NCI-H446 treated with DMSO at 0.1 percent for 48 hours (cell line): Measurements from ENCODE around the gene PLEKHH1.
"Not testable (repeated sequence)": the region's sequence is repeated elsewhere in the genome, so short reads cannot be mapped to it uniquely, and the experiment has no call there.

Source experiments
- DNase-seq: peaks from one replicate; lab custom pipeline; 2025; lab: John Stamatoyannopoulos, UW

Gene PLEKHH1

GRCh38 chr14:67583711-67584644 lies 50.9 kb downstream of the PLEKHH1 start:
- DNase-seq, result no peak

DNA sequence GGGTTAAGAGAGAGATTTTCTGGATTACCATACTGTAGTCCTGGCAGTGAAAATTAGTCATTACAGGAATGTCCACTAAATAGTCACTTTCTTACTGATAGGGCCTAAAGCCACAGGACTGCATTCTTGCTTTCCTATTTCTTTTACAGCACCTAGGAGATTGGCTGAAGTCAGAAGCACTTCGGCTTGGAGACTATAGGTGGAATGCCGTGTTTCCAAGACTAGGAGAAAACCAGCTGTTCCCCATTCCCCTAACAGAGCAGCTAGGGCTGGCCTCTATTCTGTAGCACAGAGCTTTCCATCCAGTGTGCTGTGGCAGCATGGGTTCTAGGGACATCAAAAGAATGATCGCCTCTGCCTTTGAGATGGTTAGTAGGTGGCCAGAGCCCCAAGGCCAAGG lies 51.9 kb downstream of the PLEKHH1 start:
- DNase-seq, result no peak

- no peak for DNase-seq
Observed at GRCh38 chr14:67586369-67586768, 53.3 kb downstream of the PLEKHH1 start.

- no peak for DNase-seq
Observed at GRCh38 chr14:67589204-67589770, 56.2 kb downstream of the PLEKHH1 start.

DNA sequence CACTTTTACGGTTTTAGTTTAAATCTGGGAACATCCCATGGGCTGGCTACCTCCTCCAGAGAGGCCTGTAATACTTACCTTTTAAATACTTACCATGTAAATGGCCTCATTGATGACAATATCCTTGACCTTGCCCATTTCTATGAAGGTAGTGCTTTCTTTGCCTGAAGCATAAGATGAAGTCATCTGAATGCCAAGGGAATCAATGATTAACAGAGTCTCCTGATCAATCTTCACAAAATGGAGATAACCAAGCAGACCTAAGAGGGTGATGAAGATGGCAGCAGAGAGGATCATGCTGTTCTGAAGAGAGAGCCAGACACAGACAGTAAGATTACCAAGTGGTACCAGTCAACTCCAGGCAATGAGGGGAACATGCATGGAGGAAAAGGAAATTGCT lies 60.6 kb downstream of the PLEKHH1 start:
- DNase-seq, result not testable (repeated sequence)

GRCh38 chr14:67595392-67595791 lies 62.3 kb downstream of the PLEKHH1 start:
- DNase-seq, result no peak

- DNase-seq, result peak; percentile 59
Observed at GRCh38 chr14:67599698-67600561, 66.8 kb downstream of the PLEKHH1 start, which contains the start of gene PIGH. TSS of gene PIGH (minus strand) at chr14:67600268. CDS start at chr14:67600203, 65 bp downstream.

DNA sequence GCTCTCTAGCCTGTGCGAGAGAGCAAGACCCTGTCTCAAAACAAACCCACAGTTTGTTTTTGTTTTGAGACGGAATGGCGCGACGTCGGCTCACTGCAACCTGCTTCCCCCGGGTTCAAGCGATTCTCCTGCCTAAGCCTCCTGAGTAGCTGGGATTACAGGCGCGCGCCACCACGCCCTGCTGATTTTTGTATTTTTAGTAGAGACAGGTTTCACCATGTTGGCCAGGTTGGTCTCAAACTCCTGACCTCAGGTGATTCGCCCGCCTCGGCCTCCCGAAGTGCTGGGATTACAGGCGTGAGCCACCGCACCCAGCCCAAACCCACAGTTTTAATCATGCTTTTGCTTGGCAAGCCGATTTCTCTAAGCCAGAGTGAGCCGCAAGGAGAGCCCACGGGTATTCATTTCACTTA lies 67.5 kb downstream of the PLEKHH1 start:
- not testable (repeated sequence) for DNase-seq

GRCh38 chr14:67602076-67602475 lies 69.0 kb downstream of the PLEKHH1 start:
- no peak for DNase-seq

DNA sequence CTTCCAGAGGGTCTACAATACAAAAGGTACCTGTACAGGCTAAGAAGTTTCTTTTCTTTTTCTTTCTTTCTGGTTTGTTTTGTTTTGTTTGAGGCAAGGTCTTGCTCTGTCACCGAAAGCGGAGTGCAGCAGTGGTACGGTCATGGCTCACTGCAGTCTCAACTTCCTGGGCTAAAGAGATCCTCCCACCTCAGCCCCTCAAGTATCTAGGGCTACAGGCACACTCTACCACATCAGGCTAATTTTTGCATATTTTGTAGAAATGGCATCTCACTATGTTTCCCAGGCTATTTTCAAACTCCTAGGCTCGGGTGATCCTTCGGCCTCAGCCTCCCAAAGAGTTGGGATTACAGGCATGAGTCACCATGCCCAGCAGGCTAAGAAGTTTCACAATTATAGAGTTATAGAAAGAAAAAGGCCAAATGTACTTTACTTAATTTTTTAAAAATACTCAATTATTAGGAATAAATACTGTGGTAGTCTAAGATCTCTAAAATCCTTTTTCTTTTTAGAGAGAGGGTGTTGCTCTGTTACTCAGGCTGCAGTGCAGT lies 70.0 kb downstream of the PLEKHH1 start:
- DNase-seq, result no peak

GRCh38 chr14:67607646-67608045 lies 74.6 kb downstream of the PLEKHH1 start:
- no peak for DNase-seq

DNA sequence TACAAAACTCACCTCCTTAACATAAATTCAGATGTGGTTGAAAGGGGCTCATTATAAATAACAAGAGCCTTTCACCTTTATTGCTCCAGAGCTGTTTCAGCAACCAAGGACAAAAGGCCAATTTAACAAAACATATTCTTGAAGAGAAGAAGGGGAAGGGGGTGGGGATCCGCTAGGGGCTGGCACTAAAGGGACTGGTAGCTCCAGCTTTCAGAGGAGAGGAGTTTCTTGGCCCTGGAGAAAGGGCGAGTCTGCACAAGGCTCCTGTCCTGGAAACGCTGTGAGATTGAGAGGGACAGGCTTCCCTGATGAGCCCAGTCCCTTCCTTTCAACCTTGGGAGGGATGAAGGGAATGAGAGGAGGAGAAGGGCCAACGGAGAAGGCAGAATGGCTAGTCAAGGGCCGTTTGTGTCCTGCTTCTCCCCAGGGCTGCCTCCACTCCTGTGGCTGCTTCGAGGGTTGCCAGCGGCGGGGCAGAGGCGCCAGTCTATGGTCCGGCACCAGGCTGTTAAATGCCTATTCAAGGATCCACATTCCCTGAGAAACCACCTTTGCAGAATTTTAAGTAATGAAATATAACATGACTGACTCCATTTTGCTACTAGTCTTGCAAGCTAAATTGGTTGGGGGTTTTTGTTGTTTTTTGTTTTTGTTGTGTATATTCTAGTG lies 76.7 kb downstream of the PLEKHH1 start:
- no peak for DNase-seq

DNA sequence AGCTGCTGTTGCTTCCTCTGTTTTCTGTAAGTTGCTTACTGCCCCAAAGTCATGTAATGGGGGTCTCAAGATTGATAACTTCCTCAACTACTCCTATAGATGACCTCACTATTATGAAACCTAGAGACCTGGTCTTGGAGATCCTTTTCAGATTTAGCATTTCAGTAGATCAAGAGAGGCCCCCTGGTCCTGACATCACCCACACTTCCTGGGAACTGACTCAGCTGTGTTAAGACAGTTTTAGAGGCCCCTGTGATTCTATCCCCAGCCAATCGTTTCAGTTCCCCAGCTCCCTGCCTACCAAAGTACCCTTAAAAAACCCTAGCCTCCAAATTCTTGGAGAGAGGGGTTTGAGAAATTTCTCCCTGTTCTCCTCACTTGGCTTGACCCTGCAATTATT lies 77.4 kb downstream of the PLEKHH1 start:
- no peak for DNase-seq

GRCh38 chr14:67618617-67619063 lies 85.5 kb downstream of the PLEKHH1 start:
- peak; percentile 52 for DNase-seq

- peak; percentile 83 for DNase-seq
Observed at GRCh38 chr14:67619446-67620216, 86.5 kb downstream of the PLEKHH1 start, which contains the start of gene ARG2. TSS of gene ARG2 (plus strand) at chr14:67619920. CDS start at chr14:67619978, 58 bp downstream.

DNA sequence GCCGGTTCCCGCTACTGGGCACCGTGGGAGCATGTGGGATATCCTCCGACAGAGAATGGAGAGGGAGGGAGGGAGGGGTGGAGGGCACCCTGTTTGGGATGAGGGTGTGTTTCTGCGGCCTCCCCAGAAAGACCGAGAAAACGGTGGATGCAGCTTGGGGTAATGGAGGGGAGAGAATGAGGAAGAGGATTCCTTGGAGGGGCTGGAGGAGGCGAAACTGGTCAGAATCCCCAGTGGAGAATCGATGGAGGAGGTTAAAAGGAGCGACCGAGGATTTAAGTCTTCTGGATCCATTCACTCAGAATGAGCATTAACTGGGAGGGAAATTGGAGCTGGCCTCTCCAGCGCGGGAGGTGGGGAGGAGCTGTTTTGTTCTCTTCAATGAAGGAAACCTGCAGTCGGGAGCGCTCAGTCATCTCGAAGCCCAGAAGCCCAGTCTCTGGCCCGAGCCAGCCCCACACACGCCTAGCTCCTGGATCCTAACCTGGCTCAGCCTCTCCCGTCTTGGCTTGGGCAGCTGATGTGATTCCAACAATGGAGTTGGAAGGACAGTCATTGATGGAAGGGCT lies 87.2 kb downstream of the PLEKHH1 start:
- no peak for DNase-seq

GRCh38 chr14:67622675-67623074 lies 89.6 kb downstream of the PLEKHH1 start:
- no peak for DNase-seq

DNA sequence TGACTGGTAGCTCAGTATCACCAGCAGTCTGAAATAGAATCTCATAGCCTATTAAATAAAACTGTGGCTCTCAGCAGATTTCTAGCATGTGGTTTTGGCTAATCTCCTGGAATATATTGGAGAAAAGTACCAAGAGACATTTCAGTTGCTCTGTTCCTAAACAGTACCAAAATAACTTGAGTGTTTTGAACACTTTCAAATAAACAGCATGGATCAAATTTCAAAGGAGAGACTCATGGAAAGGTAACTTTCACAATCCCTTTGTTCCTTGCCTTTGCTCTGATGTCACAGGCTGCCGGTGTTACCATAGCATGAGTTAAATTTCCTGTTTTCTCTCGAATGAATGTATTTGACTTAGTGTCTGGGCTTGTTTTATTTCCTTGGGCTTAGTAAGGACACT lies 90.0 kb downstream of the PLEKHH1 start:
- DNase-seq, result no peak

DNA sequence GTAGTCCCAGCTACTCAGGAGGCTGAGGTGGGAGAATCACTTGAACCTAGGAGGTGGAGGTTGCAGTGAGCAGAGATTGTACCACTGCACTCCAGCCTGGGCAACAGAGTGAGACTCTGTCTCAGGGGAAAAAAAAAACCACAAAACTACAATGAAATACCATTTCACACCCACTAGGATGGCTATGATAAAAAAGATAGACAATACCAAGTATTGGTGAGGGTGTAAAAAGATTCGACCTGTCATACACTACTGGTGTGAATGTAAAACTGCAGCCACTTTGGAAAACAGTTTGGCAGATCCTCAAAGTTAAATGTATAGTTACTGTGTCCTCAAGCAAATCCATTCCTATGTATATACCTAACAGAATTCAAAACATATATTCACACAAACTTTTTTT lies 93.0 kb downstream of the PLEKHH1 start:
- DNase-seq, result not testable (repeated sequence)

DNA sequence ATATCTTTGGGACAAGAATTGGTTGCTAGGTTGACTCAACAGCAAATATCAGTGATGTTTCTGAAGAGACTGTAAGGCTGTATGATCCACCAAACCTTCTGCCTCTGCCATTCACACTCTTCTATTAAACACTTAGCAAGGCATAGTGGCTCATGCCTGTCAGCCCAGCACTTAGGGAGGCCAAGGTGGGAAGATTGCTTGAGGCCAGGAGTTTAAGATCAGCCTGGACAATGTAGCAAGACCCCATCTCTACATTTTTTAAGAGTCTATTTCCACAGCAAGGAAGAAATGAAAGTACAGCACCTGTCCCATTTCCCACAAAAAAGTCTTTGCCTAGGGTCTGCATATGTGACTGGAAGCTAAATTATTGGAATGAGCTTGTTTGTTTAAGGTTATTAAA lies 94.4 kb downstream of the PLEKHH1 start:
- no peak for DNase-seq
